WTC11 (cell line): ENCODE results near the gene ST6GALNAC6. TPM values are rescaled to one million over a fixed set of nuclear protein-coding genes. Genes with fewer than 3 reads are reported as not detected.

Experiments
- ATAC-seq: fragments of 200-7000 bp; cut with Tn5 transposase; 2 replicates; pipeline ENCODE4 v1.10.0; 2021; ENCODE audit warnings: mild to moderate bottlenecking, moderate library complexity
- CTCF ChIA-PET: fragments of 300-600 bp; sonication (Branson Sonifier 250); formaldehyde crosslinking; loops from one replicate; lab custom pipeline; 2021; ENCODE audit warnings: antibody characterized with exemption; lab: Charles Lee
- POLR2A ChIA-PET: fragments of 350-600 bp; sonication (Branson Sonifier 250); formaldehyde crosslinking; loops from one replicate; lab custom pipeline; 2021; ENCODE audit warnings: antibody characterized with exemption; lab: Charles Lee
- DNase-seq: peaks from one replicate; pipeline ENCODE4 v3.0.0; 2021; ENCODE audit warnings: low spot score
- H3K27ac Mint-ChIP-seq: 2 replicates; pipeline ENCODE4 v1.8.0; 2021; ENCODE audit warnings: mixed read lengths
- H3K27me3 Mint-ChIP-seq: 2 replicates; pipeline ENCODE4 v1.8.0; 2021; ENCODE audit warnings: low read depth, mild to moderate bottlenecking, moderate library complexity, mixed read lengths
- H3K36me3 Mint-ChIP-seq: 2 replicates; pipeline ENCODE4 v1.8.0; 2021; ENCODE audit warnings: mixed read lengths
- H3K4me1 Mint-ChIP-seq: 2 replicates; pipeline ENCODE4 v1.8.0; 2022; ENCODE audit warnings: mixed read lengths
- H3K4me3 Mint-ChIP-seq: 2 replicates; pipeline ENCODE4 v1.8.0; 2021; ENCODE audit warnings: mild to moderate bottlenecking, moderate library complexity, mixed read lengths
- H3K9me3 Mint-ChIP-seq: 2 replicates; pipeline ENCODE4 v1.8.0; 2021; ENCODE audit warnings: mixed read lengths
- ATF2 ChIP-seq: sonication (generic); formaldehyde crosslinking; IDR thresholded peaks from 2 replicates; pipeline ENCODE4 v1.8.1; 2022; ENCODE audit warnings: low read depth, missing genetic modification reagents, borderline replicate concordance
- CBFB ChIP-seq: sonication (generic); formaldehyde crosslinking; IDR thresholded peaks from 2 replicates; pipeline ENCODE4 v1.8.1; 2022; ENCODE audit warnings: mild to moderate bottlenecking, low read depth, missing genetic modification reagents
- CREB1 ChIP-seq: sonication (generic); formaldehyde crosslinking; IDR thresholded peaks from 2 replicates; pipeline ENCODE4 v1.8.0; 2023; ENCODE audit warnings: mild to moderate bottlenecking, missing genetic modification reagents
- CTCF ChIP-seq: fragments of 200-600 bp; IDR thresholded peaks from 2 replicates; pipeline ENCODE4 v1.8.0; 2022; ENCODE audit warnings: antibody characterized with exemption
- FOXP1 ChIP-seq: sonication (generic); formaldehyde crosslinking; IDR thresholded peaks from 2 replicates; pipeline ENCODE4 v1.8.0; 2022; ENCODE audit warnings: missing genetic modification reagents, mild to moderate bottlenecking, moderate library complexity, borderline replicate concordance
- GRHL2 ChIP-seq: fragments of 250-450 bp; sonication (Bioruptor Pico); IDR thresholded peaks from 2 replicates; pipeline ENCODE4 v1.8.0; 2022; ENCODE audit warnings: mild to moderate bottlenecking, moderate library complexity; ENCODE audit not compliant: insufficient replicate concordance, severe bottlenecking
- GTF2I ChIP-seq: fragments of 250-450 bp; sonication (Bioruptor Pico); conservative IDR thresholded peaks from 2 replicates; pipeline ENCODE4 v1.4.0; 2021; ENCODE audit warnings: mild to moderate bottlenecking
- HMGA2 ChIP-seq: fragments of 250-450 bp; sonication (Bioruptor Pico); IDR thresholded peaks from 2 replicates; pipeline ENCODE4 v1.4.0; 2021; ENCODE audit warnings: mild to moderate bottlenecking, moderate library complexity
- HMGXB4 ChIP-seq: sonication (generic); formaldehyde crosslinking; IDR thresholded peaks from 2 replicates; pipeline ENCODE4 v1.8.1; 2023; ENCODE audit warnings: mild to moderate bottlenecking, moderate library complexity, missing genetic modification reagents
- IRF2 ChIP-seq: sonication (generic); formaldehyde crosslinking; IDR thresholded peaks from 2 replicates; pipeline ENCODE4 v1.8.0; 2022; ENCODE audit warnings: low read depth, missing genetic modification reagents, borderline replicate concordance
- MLX ChIP-seq: sonication (generic); formaldehyde crosslinking; IDR thresholded peaks from 2 replicates; pipeline ENCODE4 v1.8.1; 2023; ENCODE audit warnings: mild to moderate bottlenecking, missing genetic modification reagents, moderate library complexity
- MYBL2 ChIP-seq: sonication (generic); formaldehyde crosslinking; IDR thresholded peaks from 2 replicates; pipeline ENCODE4 v1.8.1; 2023; ENCODE audit warnings: mild to moderate bottlenecking, moderate library complexity, missing genetic modification reagents
- OVOL2 ChIP-seq: fragments of 250-450 bp; sonication (Bioruptor Pico); IDR thresholded peaks from 2 replicates; pipeline ENCODE4 v1.9.0; 2021; ENCODE audit warnings: mild to moderate bottlenecking, borderline replicate concordance
- PREB ChIP-seq: sonication (generic); formaldehyde crosslinking; IDR thresholded peaks from 2 replicates; pipeline ENCODE4 v1.8.1; 2022; ENCODE audit warnings: mild to moderate bottlenecking, missing genetic modification reagents, moderate library complexity, borderline replicate concordance
- PRRX2 ChIP-seq: fragments of 250-450 bp; sonication (Bioruptor Pico); IDR thresholded peaks from 2 replicates; pipeline ENCODE4 v1.8.0; 2021; ENCODE audit warnings: mild to moderate bottlenecking
- RELA ChIP-seq: sonication (generic); formaldehyde crosslinking; IDR thresholded peaks from 2 replicates; pipeline ENCODE4 v1.8.1; 2022; ENCODE audit warnings: missing genetic modification reagents, mild to moderate bottlenecking, borderline replicate concordance
- RORB ChIP-seq: fragments of 250-450 bp; sonication (Bioruptor Pico); IDR thresholded peaks from 2 replicates; pipeline ENCODE4 v1.9.0; 2021; ENCODE audit warnings: mild to moderate bottlenecking
- SMAD4 ChIP-seq: sonication (generic); formaldehyde crosslinking; IDR thresholded peaks from 2 replicates; pipeline ENCODE4 v1.8.0; 2022; ENCODE audit warnings: mild to moderate bottlenecking, missing genetic modification reagents
- TEAD1 ChIP-seq: sonication (generic); formaldehyde crosslinking; IDR thresholded peaks from 2 replicates; pipeline ENCODE4 v1.8.0; 2022; ENCODE audit warnings: mild to moderate bottlenecking, missing genetic modification reagents
- USF1 ChIP-seq: sonication (generic); formaldehyde crosslinking; IDR thresholded peaks from 2 replicates; pipeline ENCODE4 v1.8.0; 2022; ENCODE audit warnings: mild to moderate bottlenecking, missing genetic modification reagents
- ZBTB21 ChIP-seq: sonication (generic); formaldehyde crosslinking; IDR thresholded peaks from 2 replicates; pipeline ENCODE4 v1.8.1; 2023; ENCODE audit warnings: mild to moderate bottlenecking, missing genetic modification reagents, borderline replicate concordance
- ZBTB43 ChIP-seq: sonication (generic); formaldehyde crosslinking; IDR thresholded peaks from 2 replicates; pipeline ENCODE4 v1.8.1; 2023; ENCODE audit warnings: mild to moderate bottlenecking, missing genetic modification reagents
- ZNF121 ChIP-seq: sonication (generic); formaldehyde crosslinking; IDR thresholded peaks from 2 replicates; pipeline ENCODE4 v1.8.0; 2023; ENCODE audit warnings: missing genetic modification reagents
- ZNF138 ChIP-seq: sonication (generic); formaldehyde crosslinking; conservative IDR thresholded peaks from 2 replicates; pipeline ENCODE4 v1.8.1; 2022; ENCODE audit warnings: mild to moderate bottlenecking, moderate library complexity, missing genetic modification reagents
- ZNF219 ChIP-seq: sonication (generic); formaldehyde crosslinking; IDR thresholded peaks from 2 replicates; pipeline ENCODE4 v1.8.0; 2023; ENCODE audit warnings: missing genetic modification reagents, mild to moderate bottlenecking, borderline replicate concordance
- ZNF232 ChIP-seq: sonication (generic); formaldehyde crosslinking; IDR thresholded peaks from 2 replicates; pipeline ENCODE4 v1.8.0; 2022; ENCODE audit warnings: mild to moderate bottlenecking, missing genetic modification reagents
- ZNF263 ChIP-seq: sonication (generic); formaldehyde crosslinking; IDR thresholded peaks from 2 replicates; pipeline ENCODE4 v1.8.1; 2022; ENCODE audit warnings: low read depth, mild to moderate bottlenecking, moderate library complexity, missing genetic modification reagents
- ZNF396 ChIP-seq: fragments of 250-450 bp; sonication (Bioruptor Pico); IDR thresholded peaks from 2 replicates; pipeline ENCODE4 v1.8.0; 2021; ENCODE audit warnings: mild to moderate bottlenecking, moderate library complexity, borderline replicate concordance
- total RNA-seq: library from RNA; stranded (reverse); gene quantifications from 3 replicates; pipeline ENCODE4 v1.2.3, GENCODE V29; 2021

ST6GALNAC6 gene
- total RNA-seq, 1 experiment from 2014 or later = 47.5 TPM

GRCh38 chr9:127880143-127880542, 19.3 kb downstream of the ST6GALNAC6 start:
- TF ChIP-seq ZNF138 (CRISPR knock-in tag) (no peak), SMAD4 (CRISPR knock-in tag) (no peak), RELA (CRISPR knock-in tag) (no peak), IRF2 (CRISPR knock-in tag) (no peak), USF1 (CRISPR knock-in tag) (no peak), CREB1 (no peak), MLX (no peak), HMGXB4 (no peak), FOXP1 (CRISPR knock-in tag) (no peak), ZNF263 (CRISPR knock-in tag) (no peak)
- ChIA-PET CTCF (interaction anchor here (3.6 kb wide), 1 partner anchor 11 kb away, joined by 32 read pairs; no protein-coding TSS in a partner anchor), POLR2A (no interaction called here)
- peaks cover 17% of the 10 kb centered on the region for H3K4me1 Mint-ChIP-seq
- no peaks in the 10 kb centered on the region for H3K9me3 Mint-ChIP-seq
- DNase-seq (no peak), ATAC-seq (no peak)
- H3K36me3 Mint-ChIP-seq = peaks cover 5% of the 10 kb centered on the region; the same call in 1 of the 2 replicates
- H3K4me3 Mint-ChIP-seq = no peak overlapping the region
- H3K27ac Mint-ChIP-seq = no peak overlapping the region
- H3K27me3 Mint-ChIP-seq = no peaks in the 10 kb centered on the region

- Mint-ChIP-seq H3K27me3 (no peaks in the 10 kb centered on the region), H3K4me1 (peaks cover 17% of the 10 kb centered on the region), H3K9me3 (no peaks in the 10 kb centered on the region), H3K36me3 (no peaks in the 10 kb centered on the region), H3K27ac (no peak overlapping the region), H3K4me3 (no peak overlapping the region)
- DNase-seq = no peak
- CTCF ChIA-PET = interaction anchor here (1.0 to 3.0 kb wide), 6 partner anchors 10 to 144 kb away, joined by 3 to 17 read pairs (median 9); partner anchors contain the start of gene TOR2A
- POLR2A ChIA-PET = no interaction called here
- ATAC-seq = no peak
- TF ChIP-seq ZNF219 (CRISPR knock-in tag) (no peak), MYBL2 (no peak), TEAD1 (CRISPR knock-in tag) (no peak), PREB (CRISPR knock-in tag) (no peak), ZNF232 (CRISPR knock-in tag) (no peak), ZNF121 (CRISPR knock-in tag) (no peak), PRRX2 (CRISPR knock-in tag) (no peak), HMGA2 (CRISPR knock-in tag) (no peak), GTF2I (CRISPR knock-in tag) (no peak), GRHL2 (CRISPR knock-in tag) (no peak), RORB (CRISPR knock-in tag) (no peak), ATF2 (CRISPR knock-in tag) (no peak), ZBTB21 (CRISPR knock-in tag) (no peak), ZBTB43 (no peak), CTCF (no peak), CBFB (CRISPR knock-in tag) (no peak), ZNF396 (CRISPR knock-in tag) (no peak), OVOL2 (CRISPR knock-in tag) (no peak)
Observed at GRCh38 chr9:127878652-127879390, 20.6 kb downstream of the ST6GALNAC6 start.
